ENCODE results near the gene CD9. TPM values are rescaled to one million over a fixed set of nuclear protein-coding genes. Genes with fewer than 3 reads are reported as not detected.

CD9 gene
- polyA plus RNA-seq, 1 donor (not counting 4 experiments of a cell fraction or from before 2014, with no cell fraction given) = 1,084 TPM

- FAIRE-seq = no peak
- H2AFZ ChIP-seq (ENCODE audit: control insufficient read depth, low read length) = no peak overlapping the region
- dilution Hi-C loops (cut with MboI; ENCODE audit: extremely low pct_ligation_motif_present, low sequenced_read_pairs) = no loop called here
These were observed 22.4 kb upstream of the CD9 start for GRCh38 chr12:6177642-6178358.

DNA sequence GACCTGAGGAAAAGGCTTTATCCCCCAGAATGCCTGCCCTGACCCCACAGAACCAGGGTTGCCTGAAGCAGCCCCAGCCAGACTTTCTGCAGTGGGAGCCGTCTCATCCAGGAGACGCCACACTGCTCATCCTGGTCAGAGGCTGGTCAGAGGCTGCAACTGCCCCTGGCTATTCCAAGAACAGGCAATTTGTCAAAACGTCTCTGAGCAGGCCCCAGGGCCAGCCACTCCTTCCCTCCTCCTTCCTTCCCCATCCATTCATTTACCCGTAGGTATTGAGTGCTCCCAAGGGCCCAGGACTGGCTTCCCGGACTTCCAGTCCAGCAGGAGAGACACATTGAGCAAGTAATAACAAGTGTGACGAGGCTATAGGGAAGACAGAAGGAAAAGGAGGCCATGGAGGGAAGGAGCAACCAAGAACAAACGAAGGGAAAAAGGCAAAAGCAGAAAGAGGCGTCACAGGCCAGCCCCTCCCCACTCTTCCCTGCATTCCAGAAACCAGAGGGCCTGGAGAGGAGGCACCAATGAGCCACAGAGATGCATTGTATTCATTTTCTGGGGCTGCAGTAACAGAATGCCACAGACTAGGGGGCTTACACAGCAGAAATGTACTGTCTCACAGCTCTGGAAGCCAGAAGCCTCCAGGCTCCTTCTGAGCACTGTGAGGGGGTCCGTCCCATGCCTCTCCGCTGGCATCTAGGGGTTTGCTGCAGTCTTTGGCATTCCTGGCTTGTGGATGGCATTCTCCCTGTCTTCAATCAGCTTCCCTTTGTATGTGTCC is 21.0 kb upstream of the CD9 start:
- no peak overlapping the region for H3K4me2 ChIP-seq (ENCODE audit: control insufficient read depth, extremely low read depth, insufficient read depth, low read depth, low read length)
- no peak for FAIRE-seq
- no peak overlapping the region for H2AFZ ChIP-seq (ENCODE audit: control insufficient read depth, low read length)
- H3K4me1 ChIP-seq (ENCODE audit: control insufficient read depth, extremely low read depth, insufficient read depth, low read length) = peaks cover 29% of the 10 kb centered on the region
- no peaks in the 10 kb centered on the region for H3K79me2 ChIP-seq (ENCODE audit: control insufficient read depth, insufficient read depth, low read length)
- no peaks in the 10 kb centered on the region for H4K20me1 ChIP-seq (ENCODE audit: control insufficient read depth, extremely low read depth, insufficient read depth, low read length)
- H3K27ac ChIP-seq (ENCODE audit: control insufficient read depth, insufficient read depth, low read length) = no peak overlapping the region
- H3K36me3 ChIP-seq (ENCODE audit: control insufficient read depth in 2 of 2, extremely low read depth in 1 of 2, insufficient read depth in 2 of 2, low read length in 2 of 2) = no peaks in the 10 kb centered on the region
- no peaks in the 10 kb centered on the region for H3K27me3 ChIP-seq (ENCODE audit: control insufficient read depth, extremely low read depth, insufficient read depth, low read length)
- dilution Hi-C loops (cut with MboI; ENCODE audit: extremely low pct_ligation_motif_present, low sequenced_read_pairs) = no loop called here
- no peaks in the 10 kb centered on the region for H3K9me1 ChIP-seq (ENCODE audit: control insufficient read depth, extremely low read depth, insufficient read depth, low read length)
- H3K9ac ChIP-seq (ENCODE audit: control insufficient read depth, extremely low read depth, insufficient read depth, low read length) = no peak overlapping the region
- no peaks in the 10 kb centered on the region for H3K9me3 ChIP-seq (ENCODE audit: control insufficient read depth, low read depth, low read length)
- DNase-seq (ENCODE audit: low read depth, low spot score) = no peak
- TF ChIP-seq, protein P1, sequence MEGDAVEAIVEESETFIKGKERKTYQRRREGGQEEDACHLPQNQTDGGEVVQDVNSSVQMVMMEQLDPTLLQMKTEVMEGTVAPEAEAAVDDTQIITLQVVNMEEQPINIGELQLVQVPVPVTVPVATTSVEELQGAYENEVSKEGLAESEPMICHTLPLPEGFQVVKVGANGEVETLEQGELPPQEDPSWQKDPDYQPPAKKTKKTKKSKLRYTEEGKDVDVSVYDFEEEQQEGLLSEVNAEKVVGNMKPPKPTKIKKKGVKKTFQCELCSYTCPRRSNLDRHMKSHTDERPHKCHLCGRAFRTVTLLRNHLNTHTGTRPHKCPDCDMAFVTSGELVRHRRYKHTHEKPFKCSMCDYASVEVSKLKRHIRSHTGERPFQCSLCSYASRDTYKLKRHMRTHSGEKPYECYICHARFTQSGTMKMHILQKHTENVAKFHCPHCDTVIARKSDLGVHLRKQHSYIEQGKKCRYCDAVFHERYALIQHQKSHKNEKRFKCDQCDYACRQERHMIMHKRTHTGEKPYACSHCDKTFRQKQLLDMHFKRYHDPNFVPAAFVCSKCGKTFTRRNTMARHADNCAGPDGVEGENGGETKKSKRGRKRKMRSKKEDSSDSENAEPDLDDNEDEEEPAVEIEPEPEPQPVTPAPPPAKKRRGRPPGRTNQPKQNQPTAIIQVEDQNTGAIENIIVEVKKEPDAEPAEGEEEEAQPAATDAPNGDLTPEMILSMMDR (optimal IDR thresholded peaks at IDR 0.05 in 1 of 3, IDR thresholded peaks at IDR 0.05 in 1 of 3, conservative IDR thresholded peaks at IDR 0.05 in 1 of 3; ENCODE audit: extremely low read depth in 1 of 3, insufficient read depth in 2 of 3, low read length in 3 of 3) = no peak
- TF ChIP-seq EZH2 (IDR thresholded peaks at IDR 0.05; ENCODE audit: low read length) = no peak
- H3K4me3 ChIP-seq (ENCODE audit: control insufficient read depth in 2 of 3, extremely low read depth in 1 of 3, insufficient read depth in 2 of 3, low read depth in 1 of 3, low read length in 3 of 3) = no peak overlapping the region

More at GRCh38 chr12:6177642-6178358, 22.4 kb upstream of the CD9 start:
- no peak overlapping the region for H3K27ac ChIP-seq (ENCODE audit: control insufficient read depth, insufficient read depth, low read length)
- peaks cover 8% of the 10 kb centered on the region for H3K27me3 ChIP-seq (ENCODE audit: control insufficient read depth, extremely low read depth, insufficient read depth, low read length)
- peaks cover 19% of the 10 kb centered on the region for H3K4me1 ChIP-seq (ENCODE audit: control insufficient read depth, extremely low read depth, insufficient read depth, low read length)
- H3K9me3 ChIP-seq (ENCODE audit: control insufficient read depth, low read depth, low read length) = no peaks in the 10 kb centered on the region
- H3K9ac ChIP-seq (ENCODE audit: control insufficient read depth, extremely low read depth, insufficient read depth, low read length) = no peak overlapping the region
- no peak overlapping the region for H3K4me3 ChIP-seq (ENCODE audit: control insufficient read depth in 2 of 3, extremely low read depth in 1 of 3, insufficient read depth in 2 of 3, low read depth in 1 of 3, low read length in 3 of 3)
- no peak for TF ChIP-seq EZH2 (IDR thresholded peaks at IDR 0.05; ENCODE audit: low read length)
- TF ChIP-seq, protein P1 (optimal IDR thresholded peaks at IDR 0.05 in 1 of 3, IDR thresholded peaks at IDR 0.05 in 1 of 3, conservative IDR thresholded peaks at IDR 0.05 in 1 of 3; ENCODE audit: extremely low read depth in 1 of 3, insufficient read depth in 2 of 3, low read length in 3 of 3) = no peak
- no peak for DNase-seq (ENCODE audit: low read depth, low spot score)
- no peak overlapping the region for H3K4me2 ChIP-seq (ENCODE audit: control insufficient read depth, extremely low read depth, insufficient read depth, low read depth, low read length)
- no peaks in the 10 kb centered on the region for H3K79me2 ChIP-seq (ENCODE audit: control insufficient read depth, insufficient read depth, low read length)
- H3K9me1 ChIP-seq (ENCODE audit: control insufficient read depth, extremely low read depth, insufficient read depth, low read length) = no peaks in the 10 kb centered on the region
- no peaks in the 10 kb centered on the region for H3K36me3 ChIP-seq (ENCODE audit: control insufficient read depth in 2 of 2, extremely low read depth in 1 of 2, insufficient read depth in 2 of 2, low read length in 2 of 2)
- H4K20me1 ChIP-seq (ENCODE audit: control insufficient read depth, extremely low read depth, insufficient read depth, low read length) = no peaks in the 10 kb centered on the region
